NB4 (cell line): Measurements from ENCODE around the gene GSDMA.

Experiments
- CTCF ChIP-seq: IDR thresholded peaks from one replicate; pipeline ENCODE4 v1.5.1; 2012; ENCODE audit warnings: low read depth, low read length
- MYC ChIP-seq: IDR thresholded peaks from 2 replicates; pipeline ENCODE4 v1.6.1; 2011; ENCODE audit warnings: low read depth, low read length
- POLR2A ChIP-seq: IDR thresholded peaks from 2 replicates; pipeline ENCODE4 v1.6.1; 2011; ENCODE audit warnings: mild to moderate bottlenecking; ENCODE audit not compliant: insufficient read length; ENCODE audit errors: extremely low read depth

GRCh38 chr17:39999067-39999466 is 36.3 kb downstream of the GSDMA start:
- no peak for TF ChIP-seq CTCF
- TF ChIP-seq POLR2A: no peak
- TF ChIP-seq MYC: no peak
